Dedifferentiated amniotic fluid mesenchymal stem cell (primary cell): ENCODE results near the gene SRPX.

Source experiments
- DNase-seq: peaks from one replicate; pipeline ENCODE4 v3.0.0-alpha.2; 2016; ENCODE audit errors: extremely low spot score

SRPX gene

GRCh38 chrX:38211891-38212635 is 8.6 kb downstream of the SRPX start:
- DNase-seq, result no peak

- no peak for DNase-seq
Observed at GRCh38 chrX:38206542-38206941, 14.1 kb downstream of the SRPX start.

- DNase-seq, result no peak
Observed at GRCh38 chrX:38206036-38206435, 14.6 kb downstream of the SRPX start.

- DNase-seq, result no peak
Observed at GRCh38 chrX:38205039-38205438, 15.6 kb downstream of the SRPX start.

GRCh38 chrX:38192007-38192810 is 28.5 kb downstream of the SRPX start:
- DNase-seq, result no peak

GRCh38 chrX:38189431-38190250 is 31.0 kb downstream of the SRPX start:
- DNase-seq, result no peak

- no peak for DNase-seq
Observed at GRCh38 chrX:38183596-38183995, 37.1 kb downstream of the SRPX start.

GRCh38 chrX:38181357-38181756 is 39.3 kb downstream of the SRPX start:
- no peak for DNase-seq

GRCh38 chrX:38178396-38178795 is 42.3 kb downstream of the SRPX start:
- no peak for DNase-seq

- DNase-seq, result no peak
Observed at GRCh38 chrX:38175139-38175538, 45.5 kb downstream of the SRPX start.

- no peak for DNase-seq
Observed at GRCh38 chrX:38172596-38172995, 48.1 kb downstream of the SRPX start.

- no peak for DNase-seq
Observed at GRCh38 chrX:38170556-38170955, 50.1 kb downstream of the SRPX start.

- no peak for DNase-seq
Observed at GRCh38 chrX:38166478-38167083, 54.1 kb downstream of the SRPX start.

- DNase-seq, result no peak
Observed at GRCh38 chrX:38165023-38165422, 55.6 kb downstream of the SRPX start.

GRCh38 chrX:38163193-38163592 is 57.5 kb downstream of the SRPX start:
- DNase-seq, result no peak

GRCh38 chrX:38156838-38157237 is 63.8 kb downstream of the SRPX start:
- no peak for DNase-seq

- DNase-seq, result no peak
Observed at GRCh38 chrX:38154818-38155217, 65.9 kb downstream of the SRPX start.

GRCh38 chrX:38154340-38154739 is 66.3 kb downstream of the SRPX start:
- no peak for DNase-seq

- DNase-seq, result no peak
Observed at GRCh38 chrX:38151441-38151840, 69.2 kb downstream of the SRPX start.

GRCh38 chrX:38150993-38151392 is 69.7 kb downstream of the SRPX start:
- DNase-seq, result no peak

GRCh38 chrX:38149016-38149415 is 71.7 kb downstream of the SRPX start:
- no peak for DNase-seq

GRCh38 chrX:38142610-38143009 is 78.1 kb downstream of the SRPX start:
- peak; percentile 19 for DNase-seq
